Dedifferentiated amniotic fluid mesenchymal stem cell (primary cell): ENCODE data around the gene PLET1.
A peak's percentile ranks its signal among the peaks of the same experiment; 100 is the strongest.

Experiments used
- DNase-seq: peaks from one replicate; pipeline ENCODE4 v3.0.0-alpha.2; 2016; ENCODE audit errors: extremely low spot score

PLET1 gene

DNA sequence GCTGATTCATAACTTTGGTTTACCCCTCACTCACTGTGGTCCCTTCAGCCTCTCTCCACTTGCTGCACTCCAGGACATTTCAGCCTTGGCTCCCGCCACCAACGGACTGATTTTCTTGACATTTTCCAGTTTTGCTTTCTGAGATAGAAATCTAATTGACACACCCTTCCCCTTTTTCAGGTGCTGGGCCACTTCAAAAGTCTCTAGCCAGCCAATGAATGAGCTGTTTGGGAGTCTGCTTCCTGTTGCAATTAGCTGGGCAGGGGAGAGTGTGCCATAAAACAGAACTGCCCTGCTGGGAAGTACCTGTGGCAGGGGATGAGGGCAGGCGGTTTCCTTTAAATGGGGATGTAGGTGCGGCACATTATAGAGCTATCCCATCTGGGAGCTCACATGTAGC is 21.1 kb upstream of the PLET1 start:
- DNase-seq, result no peak

DNA sequence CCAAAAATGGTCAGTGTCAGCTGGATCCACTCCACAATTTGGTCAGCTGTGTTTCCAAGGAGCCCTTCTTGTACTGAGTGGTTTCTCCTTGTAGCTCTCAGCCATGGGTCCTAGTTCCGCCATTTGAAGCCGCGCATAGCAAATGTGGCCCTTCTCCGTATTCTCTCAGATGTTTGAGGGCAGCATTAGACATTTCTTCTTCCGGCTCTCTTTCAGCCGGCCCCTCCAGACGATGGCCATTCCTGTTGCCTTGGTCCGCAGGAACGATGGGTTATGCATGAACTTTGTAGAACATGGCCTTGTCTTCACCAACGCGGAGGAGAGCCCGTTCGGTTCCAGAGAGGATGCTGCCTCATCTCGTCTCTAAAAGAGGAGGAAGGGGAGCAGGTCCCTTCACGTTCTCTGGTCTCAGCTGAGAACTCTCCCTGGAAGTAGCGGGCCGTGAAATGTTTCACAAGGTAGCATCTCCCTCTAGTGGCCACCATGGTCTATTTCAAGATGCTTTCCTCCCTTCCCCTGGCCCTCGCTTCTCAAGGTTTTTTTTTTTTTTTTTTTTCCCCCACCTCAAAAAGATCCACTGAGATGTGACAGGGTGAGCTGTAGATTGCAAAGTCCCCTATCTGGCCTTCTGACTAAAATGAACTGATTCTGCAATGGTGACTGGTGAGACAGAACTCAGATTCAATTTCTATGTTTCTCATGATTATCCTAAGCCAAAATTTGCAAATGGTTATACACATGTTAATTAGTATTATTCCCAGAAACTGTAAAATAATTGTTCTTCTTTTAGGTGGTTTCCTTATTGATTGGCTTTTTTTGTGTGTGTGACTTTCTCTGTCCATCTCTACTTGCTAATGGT is 19.8 kb upstream of the PLET1 start:
- peak; percentile 90 for DNase-seq

DNA sequence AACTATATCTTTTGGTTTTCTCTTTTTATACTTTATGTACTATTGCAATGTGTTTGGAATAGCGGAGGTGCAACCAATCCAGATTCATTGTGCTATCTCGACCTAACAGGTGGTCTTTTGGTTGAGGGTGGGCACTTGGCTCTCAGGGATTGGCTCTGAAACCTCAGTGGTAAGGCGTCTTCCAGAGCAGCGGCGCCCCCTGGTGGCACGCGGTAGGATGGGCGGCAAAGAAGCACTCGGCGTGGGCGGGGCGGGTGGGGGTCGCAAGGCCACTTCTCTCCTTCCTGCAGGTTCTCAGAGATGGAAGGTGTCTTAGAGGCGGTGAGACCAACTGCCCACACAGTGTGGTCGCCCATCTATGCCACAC is 19.2 kb upstream of the PLET1 start:
- DNase-seq, result peak; percentile 32

DNA sequence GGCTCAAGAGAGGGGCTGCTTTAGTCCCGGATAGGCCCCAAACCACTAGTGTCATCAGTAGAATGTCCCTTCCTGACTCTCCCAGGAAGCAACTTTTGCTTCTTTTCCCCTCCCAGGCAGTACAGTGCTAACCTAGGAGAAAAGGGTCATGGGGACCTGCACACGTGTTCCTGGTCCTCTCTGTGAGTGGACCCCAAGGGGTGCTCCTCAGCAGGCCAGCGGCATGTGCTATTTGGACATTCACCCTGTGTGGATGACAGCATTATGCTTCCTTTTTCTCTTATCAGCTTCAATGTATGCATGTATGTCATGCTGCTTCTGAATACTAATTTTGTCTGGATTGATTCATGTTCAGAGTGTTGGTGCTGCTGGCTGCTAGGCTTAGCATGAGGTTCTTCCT is 18.1 kb upstream of the PLET1 start:
- DNase-seq, result no peak

DNA sequence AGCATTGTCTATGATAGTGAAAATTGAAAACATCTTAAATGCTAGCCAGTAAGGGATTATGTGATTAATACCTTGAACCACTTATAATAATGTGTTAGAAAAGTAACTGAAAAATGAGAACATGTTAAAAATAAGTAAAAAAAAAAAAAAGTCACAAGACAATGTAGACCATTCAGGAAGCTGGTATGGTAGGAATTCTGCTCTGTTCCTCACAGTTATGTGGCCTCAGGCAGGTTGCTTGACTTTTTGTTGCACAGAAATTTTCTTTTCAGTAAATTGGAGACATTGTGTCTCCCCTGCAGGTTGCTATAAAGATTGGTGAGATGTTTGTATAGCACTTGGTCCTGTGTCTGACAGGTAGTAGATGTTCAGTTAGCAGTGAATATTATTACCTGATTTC is 17.3 kb upstream of the PLET1 start:
- DNase-seq, result peak; percentile 36

GRCh38 chr11:112277029-112277428 is 16.4 kb upstream of the PLET1 start:
- no peak for DNase-seq

- no peak for DNase-seq
Observed at GRCh38 chr11:112274007-112274783, 13.5 kb upstream of the PLET1 start.

DNA sequence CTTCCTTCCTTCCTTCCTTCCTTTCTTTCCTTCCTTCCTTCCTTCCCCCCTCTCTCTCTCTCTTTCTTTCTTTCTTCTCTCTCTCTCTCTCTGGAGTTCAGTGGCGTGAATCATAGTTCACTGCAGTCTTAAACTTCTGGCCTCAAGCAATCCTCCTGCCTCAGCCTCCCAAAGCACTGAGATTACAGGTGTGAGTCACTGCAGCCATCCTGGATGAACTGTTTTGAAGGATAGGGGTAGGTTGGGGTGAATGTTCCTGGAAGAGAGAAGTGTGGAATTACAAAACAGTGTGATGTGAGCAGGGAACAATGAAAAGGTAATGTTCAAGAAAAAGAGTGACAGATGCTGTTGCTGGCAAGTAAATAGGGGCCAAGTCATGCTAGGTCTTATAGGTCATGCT is 12.4 kb upstream of the PLET1 start:
- no peak for DNase-seq

GRCh38 chr11:112271242-112271641 is 10.6 kb upstream of the PLET1 start:
- DNase-seq, result no peak

DNA sequence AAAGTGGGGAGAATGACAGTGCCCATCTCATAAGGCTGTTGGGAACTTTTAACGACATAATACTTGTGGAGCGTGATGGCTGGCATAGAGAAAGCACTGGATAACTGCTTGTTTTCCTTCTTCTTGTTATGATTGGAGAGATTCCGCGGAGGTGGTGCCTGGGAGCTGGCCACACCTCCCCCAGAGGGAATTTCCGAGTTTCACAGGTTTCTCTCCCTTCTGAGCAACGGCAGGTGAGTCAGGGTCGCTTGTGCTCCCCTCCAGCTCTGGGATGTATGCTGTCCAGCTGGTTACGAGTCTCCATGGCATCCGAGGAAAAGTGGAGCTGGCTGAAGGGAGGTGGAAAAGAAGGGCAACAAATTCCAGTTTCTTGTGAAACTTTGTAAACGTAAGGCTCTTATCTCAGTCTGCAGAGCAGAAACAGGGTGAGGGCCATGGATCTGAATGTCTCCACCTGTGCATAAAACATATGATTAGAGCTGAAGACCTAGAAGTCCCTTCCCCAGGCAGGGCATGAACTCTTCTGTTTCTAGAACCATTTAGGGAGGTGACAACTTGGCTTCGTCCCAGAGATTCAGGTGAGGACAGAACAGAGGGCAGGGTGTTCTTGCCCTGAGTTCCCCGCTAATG is 10.0 kb upstream of the PLET1 start:
- no peak for DNase-seq

GRCh38 chr11:112269139-112269538 is 8.5 kb upstream of the PLET1 start:
- DNase-seq, result no peak

DNA sequence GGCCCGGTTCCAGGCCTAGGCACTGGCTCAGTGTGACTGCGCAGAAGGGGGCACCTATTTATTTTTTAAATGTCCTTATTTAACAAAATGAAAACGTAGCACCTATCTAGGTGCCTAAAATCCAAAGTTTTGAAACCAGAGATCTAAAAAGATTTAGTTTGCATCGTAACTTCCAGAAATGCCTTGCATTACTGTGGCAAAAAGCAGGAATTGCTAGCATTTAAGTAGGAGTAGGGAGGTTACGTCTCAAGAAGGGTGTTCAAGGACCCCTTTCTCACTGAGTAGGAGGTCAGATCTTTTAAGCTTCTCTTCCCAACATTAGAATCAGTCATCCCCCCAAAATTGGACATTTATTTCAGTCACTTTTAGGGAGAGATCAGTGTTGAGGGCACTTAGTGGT is 7.7 kb upstream of the PLET1 start:
- DNase-seq, result no peak

- no peak for DNase-seq
Observed at GRCh38 chr11:112267188-112267591, 6.5 kb upstream of the PLET1 start.

DNA sequence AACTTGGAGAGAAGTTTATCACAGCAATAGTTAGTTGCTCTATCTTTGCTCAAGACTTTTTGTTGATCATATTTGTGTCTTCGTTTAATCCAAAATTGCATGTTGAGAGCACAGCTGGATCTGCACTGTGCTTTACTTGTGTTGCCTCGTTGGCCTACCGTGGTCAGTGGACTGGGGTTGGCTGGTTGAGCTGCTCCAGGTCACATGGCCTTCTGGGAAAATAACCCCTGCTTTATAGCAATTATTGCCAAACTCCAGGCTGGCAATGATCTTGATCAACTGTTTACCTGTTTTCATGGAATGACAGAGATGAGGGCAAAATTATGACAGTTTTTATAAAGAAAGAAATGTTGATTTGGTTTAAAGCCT is 5.7 kb upstream of the PLET1 start:
- DNase-seq, result no peak

GRCh38 chr11:112265659-112266409 is 5.2 kb upstream of the PLET1 start:
- DNase-seq, result no peak

DNA sequence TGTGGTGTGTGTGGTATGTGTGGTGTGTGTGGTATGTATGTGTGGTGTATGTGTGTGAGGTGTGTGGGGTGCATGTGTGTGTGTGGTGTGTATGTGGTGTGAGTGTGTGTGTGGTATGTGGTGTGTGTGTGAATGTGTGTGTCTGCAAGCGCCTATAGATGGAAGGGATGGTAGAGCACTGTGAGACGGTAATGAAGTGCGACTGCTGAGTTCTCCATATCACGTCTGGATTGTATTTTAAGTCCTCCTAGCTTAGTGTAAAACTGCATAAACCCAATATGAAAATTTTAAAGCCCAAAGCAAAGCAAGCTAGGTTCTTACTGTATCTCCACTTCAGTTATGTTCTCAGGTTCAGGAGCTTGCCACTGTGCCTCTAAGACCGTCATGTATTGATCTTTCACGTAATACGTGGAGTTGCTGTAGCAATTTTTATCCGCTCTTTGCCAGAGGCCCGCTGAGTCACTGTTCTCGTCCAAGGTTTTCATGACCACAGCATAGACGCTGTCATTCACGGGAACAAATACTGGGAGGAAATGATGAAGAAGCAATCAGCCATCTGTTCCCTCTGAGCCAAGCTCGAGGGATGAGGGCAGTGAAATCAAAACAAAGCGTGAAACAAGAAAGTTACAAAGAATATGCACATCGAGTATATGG is 5.5 kb downstream of the PLET1 start:
- DNase-seq, result peak; percentile 56

- no peak for DNase-seq
Observed at GRCh38 chr11:112253605-112254242, 6.9 kb downstream of the PLET1 start.

- DNase-seq, result no peak
Observed at GRCh38 chr11:112249871-112250610, 10.6 kb downstream of the PLET1 start.

- DNase-seq, result no peak
Observed at GRCh38 chr11:112248201-112248600, 12.5 kb downstream of the PLET1 start.

DNA sequence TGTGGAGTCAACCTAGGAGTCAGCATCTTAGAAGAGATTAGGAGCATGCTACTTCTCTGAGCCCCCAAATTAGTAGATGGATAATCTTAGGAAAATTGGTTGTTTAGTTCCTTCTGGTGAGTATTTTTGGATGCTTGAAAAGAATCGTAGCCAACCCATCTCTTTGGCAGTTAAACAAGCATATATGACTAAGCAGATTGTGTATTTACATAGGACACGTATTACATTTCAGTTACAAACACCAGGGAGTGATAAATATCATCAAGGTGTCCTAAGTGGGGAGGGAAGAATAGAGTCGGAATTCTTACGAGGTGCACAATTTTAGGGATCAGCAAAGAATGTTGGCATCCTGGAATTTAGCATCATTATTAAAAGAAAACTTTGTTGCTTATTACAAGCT is 13.5 kb downstream of the PLET1 start:
- DNase-seq, result no peak
